Pulmonary artery endothelial cell (primary cell): ENCODE results near the gene CBL. TPM values are rescaled to one million over a fixed set of nuclear protein-coding genes. Genes with fewer than 3 reads are reported as not detected.
A peak's percentile ranks its signal among the peaks of the same experiment; 100 is the strongest.
"Not testable (repeated sequence)": the region's sequence is repeated elsewhere in the genome, so short reads cannot be mapped to it uniquely, and the experiment has no call there.

ENCODE experiments used
- DNase-seq: peaks from one replicate; pipeline ENCODE4 v3.0.0-alpha.2; 2011; ENCODE audit warnings: low read depth, low spot score
- total RNA-seq: library from RNA; depleted of rRNA; stranded (reverse); fragments of >200 nt; gene quantifications from 2 replicates; pipeline ENCODE4 v1.2.3, GENCODE V29; 2014

CBL gene
- total RNA-seq, result 11.9 and 14.8 TPM in 2 replicates

GRCh38 chr11:119205574-119206510 is at the start of gene CBL:
Gene CBL (plus strand): TSS chr11:119206339. CDS start chr11:119206418, 79 bp downstream.
- peak; percentile 43 for DNase-seq

GRCh38 chr11:119156496-119156895 is 49.6 kb upstream of the CBL start:
- no peak for DNase-seq

- DNase-seq, result no peak
These were observed 49.1 kb upstream of the CBL start for GRCh38 chr11:119157063-119157462.

- no peak for DNase-seq
These were observed 47.7 kb upstream of the CBL start for GRCh38 chr11:119158467-119158866.

- no peak for DNase-seq
These were observed 46.0 kb upstream of the CBL start for GRCh38 chr11:119160151-119160550.

- DNase-seq, result no peak
These were observed 44.3 kb upstream of the CBL start for GRCh38 chr11:119161871-119162270.

GRCh38 chr11:119166368-119167076 is 39.6 kb upstream of the CBL start:
- DNase-seq, result no peak

GRCh38 chr11:119167077-119167458 is 39.1 kb upstream of the CBL start:
- DNase-seq, result not testable (repeated sequence)

- DNase-seq, result no peak
These were observed 38.2 kb upstream of the CBL start for GRCh38 chr11:119167933-119168332.

- peak; percentile 59 for DNase-seq
These were observed 37.5 kb upstream of the CBL start, which contains the start of gene NLRX1 for GRCh38 chr11:119168471-119169281. Gene NLRX1 (plus strand): TSS chr11:119168725. CDS start chr11:119171404, 2,679 bp downstream.

- no peak for DNase-seq
These were observed 36.8 kb upstream of the CBL start for GRCh38 chr11:119169282-119169719.

- DNase-seq, result no peak
These were observed 33.6 kb upstream of the CBL start for GRCh38 chr11:119172513-119172912.

- DNase-seq, result no peak
These were observed 32.7 kb upstream of the CBL start for GRCh38 chr11:119173453-119173852.

GRCh38 chr11:119175493-119176077 is 30.6 kb upstream of the CBL start:
- no peak for DNase-seq

- no peak for DNase-seq
These were observed 27.9 kb upstream of the CBL start for GRCh38 chr11:119178166-119178680.

GRCh38 chr11:119179342-119179741 is 26.8 kb upstream of the CBL start:
- no peak for DNase-seq

GRCh38 chr11:119179983-119180382 is 26.2 kb upstream of the CBL start:
- no peak for DNase-seq

GRCh38 chr11:119180729-119181676 is 25.1 kb upstream of the CBL start:
- DNase-seq, result no peak

- DNase-seq, result no peak
These were observed 24.3 kb upstream of the CBL start for GRCh38 chr11:119181677-119182412.
